H1 (cell line): Measurements from ENCODE around the gene GP1BB. TPM values are rescaled to one million over a fixed set of nuclear protein-coding genes. Genes with fewer than 3 reads are reported as not detected.

Source experiments
- CTCF ChIA-PET: fragments of 300-600 bp; sonication (Branson Sonifier 250); formaldehyde crosslinking; loops from one replicate; lab custom pipeline; 2021; ENCODE audit not compliant: partially characterized antibody; lab: Charles Lee
- POLR2A ChIA-PET: fragments of 300-600 bp; sonication (Branson Sonifier 250); formaldehyde crosslinking; loops from one replicate; lab custom pipeline; 2021; ENCODE audit warnings: inconsistent platforms; ENCODE audit not compliant: partially characterized antibody; lab: Charles Lee
- DNase-seq, 2 experiments: peaks; one replicate each; pipeline versions ENCODE4 v3.0.0 to v3.0.0-alpha.2; 2010 to 2022; ENCODE audit warnings: low spot score in 2 of 2, low read depth in 1 of 2, mixed read lengths in 1 of 2
- FAIRE-seq: peaks from 2 replicates; lab custom pipeline; 2011; peaks lifted over from hg19 to GRCh38; lab: Jason Lieb, UNC
- H2AFZ ChIP-seq: 2 replicates; pipeline ENCODE4 v1.8.1; 2012; ENCODE audit warnings: low read length, inconsistent platforms
- H2AK5ac ChIP-seq: 2 replicates; pipeline ENCODE4 v1.6.1; 2013; ENCODE audit warnings: low read depth, low read length
- H2BK120ac ChIP-seq: replicated peaks from 2 replicates; pipeline ENCODE3; 2013; ENCODE audit warnings: low read depth, low read length, inconsistent platforms
- H2BK12ac ChIP-seq: 2 replicates; pipeline ENCODE4 v1.6.1; 2013; ENCODE audit warnings: low read depth, low read length
- H2BK15ac ChIP-seq: 2 replicates; pipeline ENCODE4 v1.6.1; 2013; ENCODE audit warnings: low read length
- H2BK20ac ChIP-seq: 2 replicates; pipeline ENCODE4 v1.6.1; 2013; ENCODE audit warnings: low read length
- H2BK5ac ChIP-seq: 2 replicates; pipeline ENCODE4 v1.6.1; 2013; ENCODE audit warnings: low read depth, low read length
- H3K14ac ChIP-seq: 2 replicates; pipeline ENCODE4 v1.6.1; 2013; ENCODE audit warnings: inconsistent platforms; ENCODE audit not compliant: insufficient read length
- H3K18ac ChIP-seq: 2 replicates; pipeline ENCODE4 v1.6.1; 2013; ENCODE audit warnings: low read length; ENCODE audit errors: extremely low read depth
- H3K23ac ChIP-seq: 2 replicates; pipeline ENCODE4 v1.6.1; 2013; ENCODE audit warnings: inconsistent platforms; ENCODE audit not compliant: insufficient read length
- H3K23me2 ChIP-seq: 2 replicates; pipeline ENCODE4 v1.6.1; 2013; ENCODE audit warnings: low read depth, low read length
- H3K27ac ChIP-seq: 2 replicates; pipeline ENCODE4 v1.6.1; 2011; ENCODE audit warnings: low read depth, low read length, inconsistent platforms
- H3K27me3 ChIP-seq, 4 experiments: replicated peaks in 1 of 4; 1 replicate in 1 of 4; 2 replicates in 3 of 4; pipeline versions ENCODE4 v1.6.1 to v1.8.1; 2011 to 2013; ENCODE audit warnings: low read length in 3 of 4, mild to moderate bottlenecking in 3 of 4, inconsistent platforms in 2 of 4, mixed read lengths in 2 of 4, moderate library complexity in 1 of 4; ENCODE audit not compliant: control insufficient read depth in 3 of 4, insufficient read depth in 3 of 4; ENCODE audit errors: extremely low read depth in 1 of 4
- H3K36me3 ChIP-seq, 4 experiments: 2 replicates each; pipeline versions ENCODE4 v1.6.1 to v1.8.1; 2011 to 2013; ENCODE audit warnings: mild to moderate bottlenecking in 4 of 4, low read length in 3 of 4, moderate library complexity in 2 of 4, control low read depth in 1 of 4, inconsistent platforms in 1 of 4; ENCODE audit not compliant: insufficient read depth in 4 of 4, control insufficient read depth in 2 of 4
- H3K4ac ChIP-seq: replicated peaks from 2 replicates; pipeline ENCODE3; 2013; ENCODE audit warnings: low read length, low read depth, mixed read lengths, inconsistent platforms; ENCODE audit not compliant: insufficient read length
- H3K4me1 ChIP-seq, 4 experiments: replicated peaks in 1 of 4; 1 replicate in 1 of 4; 2 replicates in 3 of 4; pipeline versions ENCODE4 v1.6.1 to v1.8.1; 2011 to 2013; ENCODE audit warnings: low read length in 3 of 4, inconsistent platforms in 2 of 4, mixed read lengths in 1 of 4; ENCODE audit not compliant: insufficient read depth in 4 of 4, control insufficient read depth in 3 of 4
- H3K4me2 ChIP-seq, 2 experiments: 2 replicates each; pipeline versions ENCODE4 v1.6.1 to v1.8.1; 2011 to 2013; ENCODE audit warnings: low read depth in 2 of 2, low read length in 2 of 2, control low read depth in 1 of 2, inconsistent platforms in 1 of 2, mild to moderate bottlenecking in 1 of 2; ENCODE audit not compliant: insufficient read depth in 1 of 2
- H3K4me3 ChIP-seq, 4 experiments: fragments of 200-600, 300-600 bp in 1 of 4; sonication (generic), shearing (Covaris generic), sonication (Bioruptor Twin) in 1 of 4; 2 replicates each; pipeline versions ENCODE4 v1.5.1 to v1.8.1; 2011 to 2016; ENCODE audit warnings: low read length in 4 of 4, low read depth in 3 of 4, control low read depth in 2 of 4, inconsistent platforms in 2 of 4, mild to moderate bottlenecking in 2 of 4, mixed read lengths in 1 of 4, moderate library complexity in 1 of 4; ENCODE audit not compliant: insufficient read depth in 2 of 4; ENCODE audit errors: extremely low read depth in 1 of 4
- H3K56ac ChIP-seq: replicated peaks from 2 replicates; pipeline ENCODE3; 2013; ENCODE audit warnings: low read depth, mild to moderate bottlenecking, mixed read lengths, low read length, inconsistent platforms; ENCODE audit not compliant: insufficient read length
- H3K79me1 ChIP-seq: 2 replicates; pipeline ENCODE4 v1.6.1; 2013; ENCODE audit warnings: low read depth, low read length, control low read depth
- H3K79me2 ChIP-seq, 2 experiments: 2 replicates each; pipeline versions ENCODE4 v1.6.1 to v1.8.1; 2012 to 2013; ENCODE audit warnings: low read length in 2 of 2, mild to moderate bottlenecking in 2 of 2, inconsistent platforms in 1 of 2; ENCODE audit not compliant: insufficient read depth in 2 of 2, control insufficient read depth in 1 of 2
- H3K9ac ChIP-seq, 4 experiments: replicated peaks in 1 of 4; 1 replicate in 1 of 4; 2 replicates in 3 of 4; pipeline versions ENCODE4 v1.6.1 to v1.8.1; 2011 to 2013; ENCODE audit warnings: low read depth in 3 of 4, low read length in 3 of 4, control low read depth in 2 of 4, mild to moderate bottlenecking in 2 of 4, moderate library complexity in 2 of 4, inconsistent platforms in 1 of 4; ENCODE audit errors: extremely low read depth in 1 of 4
- H3K9me3 ChIP-seq, 2 experiments: 2 replicates each; pipeline versions ENCODE4 v1.6.1 to v1.8.1; 2012 to 2013; ENCODE audit warnings: mild to moderate bottlenecking in 2 of 2, moderate library complexity in 2 of 2, control low read depth in 1 of 2, inconsistent platforms in 1 of 2, low read depth in 1 of 2, low read length in 1 of 2, mixed read lengths in 1 of 2; ENCODE audit not compliant: insufficient read depth in 2 of 2
- H4K20me1 ChIP-seq, 2 experiments: replicated peaks in 1 of 2; 2 replicates each; pipeline versions ENCODE3 to v1.8.1; 2011 to 2013; ENCODE audit warnings: inconsistent platforms in 2 of 2, low read length in 2 of 2, mild to moderate bottlenecking in 1 of 2; ENCODE audit not compliant: insufficient read depth in 2 of 2, control insufficient read depth in 1 of 2
- H4K5ac ChIP-seq: 2 replicates; pipeline ENCODE4 v1.6.1; 2013; ENCODE audit warnings: low read length, low read depth, mixed read lengths, inconsistent platforms; ENCODE audit not compliant: insufficient read length
- H4K8ac ChIP-seq: 2 replicates; pipeline ENCODE4 v1.8.0; 2013; ENCODE audit warnings: mild to moderate bottlenecking, moderate library complexity, low read length, inconsistent platforms; ENCODE audit not compliant: insufficient read depth; ENCODE audit errors: extremely low read depth
- H4K91ac ChIP-seq: replicated peaks from 2 replicates; pipeline ENCODE3; 2013; ENCODE audit warnings: low read length, mixed read lengths, inconsistent platforms; ENCODE audit not compliant: insufficient read length
- BCL11A ChIP-seq, 2 experiments: IDR thresholded peaks; one replicate each; pipeline ENCODE4 v1.6.1; 2011; ENCODE audit warnings: low read depth in 2 of 2, low read length in 2 of 2, mild to moderate bottlenecking in 2 of 2
- E2F6 ChIP-seq: IDR thresholded peaks from 2 replicates; pipeline ENCODE4 v1.6.1; 2012; ENCODE audit warnings: inconsistent platforms
- KDM4A ChIP-seq: IDR thresholded peaks from one replicate; pipeline ENCODE4 v1.7.1; 2012; ENCODE audit warnings: low read depth, mild to moderate bottlenecking, moderate library complexity, low read length, inconsistent platforms; ENCODE audit not compliant: severe bottlenecking
- MAX ChIP-seq: IDR thresholded peaks from 2 replicates; pipeline ENCODE4 v1.6.1; 2012; ENCODE audit warnings: inconsistent platforms
- POLR2A ChIP-seq, 2 experiments: IDR thresholded peaks; 1 replicate in 1 of 2; 2 replicates in 1 of 2; pipeline ENCODE4 v1.6.1; 2011; ENCODE audit warnings: low read depth in 2 of 2, low read length in 2 of 2, mild to moderate bottlenecking in 2 of 2; ENCODE audit errors: control extremely low read depth in 1 of 2
- POLR2AphosphoS5 ChIP-seq: IDR thresholded peaks from 2 replicates; pipeline ENCODE4 v1.6.1; 2011; ENCODE audit warnings: low read depth, low read length
- RXRA ChIP-seq: IDR thresholded peaks from 2 replicates; pipeline ENCODE4 v1.6.1; 2011; ENCODE audit warnings: low read depth, mild to moderate bottlenecking, low read length, moderate library complexity; ENCODE audit not compliant: insufficient read depth
- SUZ12 ChIP-seq: fragments of 200-600 bp; sonication (generic); IDR thresholded peaks from 2 replicates; pipeline ENCODE4 v1.6.1; 2012; ENCODE audit warnings: mild to moderate bottlenecking, inconsistent platforms, low read length, moderate library complexity, mixed read lengths
- TAF7 ChIP-seq: optimal IDR thresholded peaks from 2 replicates; pipeline ENCODE3; 2011; ENCODE audit warnings: low read depth, mild to moderate bottlenecking, inconsistent platforms, low read length, moderate library complexity, borderline replicate concordance
- TEAD4 ChIP-seq: IDR thresholded peaks from 2 replicates; pipeline ENCODE4 v1.6.1; 2012; ENCODE audit warnings: low read depth, low read length, inconsistent platforms, mixed read lengths
- WGBS, 2 experiments: shearing (Covaris generic) in 1 of 2; methylation state at CpG; one replicate each; pipeline versions ENCODE4 v1.1.6 to v1.1.7; 2013 to 2015; ENCODE audit warnings: low lambda C conversion rate in 2 of 2, mixed read lengths in 2 of 2, inconsistent platforms in 1 of 2, low coverage in 1 of 2, missing lambda C conversion rate in 1 of 2; ENCODE audit not compliant: insufficient replicate concordance in 2 of 2, insufficient coverage in 1 of 2, insufficient read length in 1 of 2; ENCODE audit errors: extremely low coverage in 1 of 2, missing lambda C conversion rate in 1 of 2; 5-methylcytosine and 5-hydroxymethylcytosine counted together
- polyA plus RNA-seq, 7 experiments: library from polyadenylated mRNA; depleted of rRNA in 3 of 7; stranded (reverse) in 5 of 7; unstranded in 2 of 7; fragments of >200 nt in 5 of 7; fragments of 200-250 nt in 2 of 7; gene quantifications; 1 replicate in 5 of 7; 2 replicates in 1 of 7; 4 replicates in 1 of 7; pipeline versions ENCODE4 v1.2.1 to v1.2.3, GENCODE V29; 2011 to 2013; ENCODE audit warnings: missing spikeins in 2 of 7, mixed read lengths in 2 of 7
- total RNA-seq: library from RNA; stranded (reverse); fragmentation: NEBNext Ultra II Directional; extraction: Animal tissue kit (Norgen Biotek cat#: 25700); gene quantifications from 2 replicates; pipeline ENCODE4 v1.2.1, GENCODE V29; 2021

Gene GP1BB
- total and polyA plus RNA-seq, 2 of the 8 experiments (the other 6 are each of a cell fraction or from before 2014, with no cell fraction given): 0.36 TPM; not detected in 1

- Histone ChIP-seq H3K27ac (no peak overlapping the region), H4K91ac (no peak overlapping the region), H3K36me3 (peaks cover 0 to 5% (median 0%) of the 10 kb centered on the region in 4 experiments; a peak in 1 of 8 replicates), H3K14ac (no peak overlapping the region), H4K5ac (no peak overlapping the region), H4K20me1 (peaks cover 13 to 23% of the 10 kb centered on the region in 2 experiments), H3K4ac (no peak overlapping the region), H2BK5ac (peak overlapping the region; percentile 16; the same call in 1 of the 2 replicates), H2AFZ (no peak overlapping the region; the same call in 1 of the 2 replicates), H3K4me3 (peak overlapping the region; percentile 0 to 65 (median 36)), H3K9ac (no peak overlapping the region), H2BK15ac (no peak overlapping the region), H3K79me1 (no peaks in the 10 kb centered on the region), H4K8ac (peak overlapping the region; percentile 58), H2BK120ac (no peak overlapping the region), H3K23me2 (peaks cover 23% of the 10 kb centered on the region; the same call in 1 of the 2 replicates), H3K56ac (no peak overlapping the region), H3K23ac (no peak overlapping the region), H2AK5ac (no peak overlapping the region), H3K9me3 (no peaks in the 10 kb centered on the region; a peak in 1 of 4 replicates), H2BK20ac (no peak overlapping the region), H2BK12ac (peak overlapping the region; percentile 39; the same call in 1 of the 2 replicates), H3K27me3 (peaks cover 54 to 96% (median 80%) of the 10 kb centered on the region in 4 experiments), H3K4me2 (peak overlapping the region; percentile 62 to 89), H3K4me1 (peaks cover 0 to 37% (median 22%) of the 10 kb centered on the region in 4 experiments; a peak in 6 of 7 replicates), H3K18ac (peak overlapping the region; percentile 60; the same call in 1 of the 2 replicates), H3K79me2 (no peaks in the 10 kb centered on the region)
- ChIA-PET POLR2A (interaction anchor here (0.5 kb wide), 1 partner anchor 38 kb away, joined by 3 read pairs; no protein-coding TSS in a partner anchor), CTCF (interaction anchor here (1.3 kb wide), 1 partner anchor 39 kb away, joined by 5 read pairs; no protein-coding TSS in a partner anchor)
- no peak for DNase-seq
- WGBS, 2 experiments: 5% methylated on average over 39 of the region's 70 CpGs; no CpG with 5 or more reads in 1 of the 2 experiments
- FAIRE-seq: no peak
- TF ChIP-seq MAX (no peak), E2F6 (no peak), POLR2A (IDR thresholded peaks at IDR 0.05; ENCODE audit: control extremely low read depth in 1 of 2, low read depth in 2 of 2, low read length in 2 of 2) (no peak), KDM4A (peak; percentile 84), RXRA (no peak), POLR2AphosphoS5 (no peak), SUZ12 (peak; percentile 55), TEAD4 (no peak), TAF7 (no peak), BCL11A (IDR thresholded peaks at IDR 0.05; ENCODE audit: low read depth in 2 of 2, low read length in 2 of 2) (no peak)
These were observed 4.8 kb upstream of the GP1BB start for GRCh38 chr22:19718456-19719049.
